ENCODE measurements around the gene COQ8A.
A peak's percentile ranks its signal among the peaks of the same experiment; 100 is the strongest.
"Not testable (repeated sequence)": the region's sequence is repeated elsewhere in the genome, so short reads cannot be mapped to it uniquely, and the experiment has no call there.

COQ8A gene

DNA sequence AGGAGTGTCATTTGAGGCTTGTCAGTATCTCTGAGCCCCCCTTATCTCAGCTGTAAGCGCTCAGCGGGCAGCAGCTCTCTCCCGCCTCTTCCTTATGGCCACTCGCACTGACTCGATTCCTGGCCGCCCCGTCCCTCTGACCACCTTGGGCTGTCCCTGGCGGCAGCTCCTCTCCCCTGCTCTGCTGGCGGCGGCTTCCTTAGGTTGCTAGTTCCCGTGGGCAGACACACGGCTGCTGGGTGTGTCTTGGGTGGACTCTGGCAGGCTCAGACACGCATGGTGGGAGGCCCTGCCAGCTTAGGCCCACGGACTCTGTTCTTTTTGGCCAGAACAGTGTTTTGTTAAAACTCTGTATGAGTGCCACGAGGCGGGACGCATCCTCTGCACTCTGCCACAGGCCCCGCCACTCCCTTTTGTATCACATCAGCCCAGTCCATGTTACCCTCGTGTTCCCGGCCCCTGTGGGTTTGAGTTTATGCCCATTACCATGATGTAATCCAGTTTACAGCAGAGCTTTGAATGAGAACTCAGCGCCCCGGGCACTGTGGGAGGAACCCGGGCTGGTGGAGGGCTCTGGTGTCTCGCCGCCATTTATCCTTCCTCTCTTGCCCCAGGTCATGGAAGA, 45.9 kb downstream of the COQ8A start:
- no peak for DNase-seq

- no peak for DNase-seq
These were observed 46.5 kb downstream of the COQ8A start for GRCh38 chr1:226986496-226987178.

DNA sequence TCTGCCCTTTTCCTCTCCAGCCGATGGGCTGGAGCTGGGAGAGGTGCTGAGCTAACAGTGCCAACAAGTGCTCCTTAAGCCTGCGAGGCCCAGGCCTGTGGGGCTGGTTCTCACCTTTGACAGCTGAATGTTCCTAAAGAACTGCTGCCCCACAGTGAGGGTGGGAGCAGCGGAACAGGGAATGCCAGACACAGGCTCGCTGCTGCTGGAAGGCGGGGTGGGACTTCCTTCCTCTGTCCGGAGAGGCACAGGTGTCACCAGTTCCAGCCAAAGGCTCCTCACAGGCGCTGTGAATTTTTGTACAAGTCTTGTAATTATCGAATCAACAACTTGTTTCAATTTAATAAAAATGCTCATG, 47.1 kb downstream of the COQ8A start:
- no peak for DNase-seq

DNA sequence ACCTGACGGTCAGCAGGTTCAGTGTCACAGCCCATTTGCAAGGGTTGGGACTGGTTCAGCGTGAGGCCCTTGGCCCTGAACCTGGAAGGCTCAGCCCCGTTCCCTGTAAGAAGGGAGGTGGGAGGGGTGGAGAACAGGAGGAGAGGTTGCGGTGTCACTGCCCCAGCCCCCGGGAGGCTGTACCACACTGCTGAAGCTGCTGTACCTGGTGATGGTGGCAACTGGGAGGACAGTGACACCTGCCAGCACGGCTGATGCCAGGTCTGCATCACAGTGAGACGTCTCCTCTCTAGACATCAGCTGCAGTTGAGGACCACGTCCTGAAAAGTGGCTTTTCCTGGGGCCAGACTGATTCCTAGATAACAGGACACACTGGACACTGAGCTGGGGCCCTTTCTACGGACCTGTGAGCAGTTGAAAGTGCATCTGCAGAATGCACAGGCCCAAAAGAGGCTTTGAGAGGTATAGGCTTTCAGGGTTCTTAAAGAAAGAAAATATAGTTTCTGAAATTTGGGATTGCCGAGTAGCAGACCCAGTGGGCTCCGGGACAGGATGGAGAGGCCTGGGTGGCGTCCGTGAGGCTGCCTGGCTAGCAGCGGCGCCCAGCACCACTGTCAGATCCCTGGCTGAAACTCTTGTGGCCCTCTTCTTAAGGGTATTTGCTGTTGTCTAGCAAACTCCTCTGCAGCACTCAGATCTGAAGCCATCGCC, 47.7 kb downstream of the COQ8A start:
- no peak for DNase-seq

DNA sequence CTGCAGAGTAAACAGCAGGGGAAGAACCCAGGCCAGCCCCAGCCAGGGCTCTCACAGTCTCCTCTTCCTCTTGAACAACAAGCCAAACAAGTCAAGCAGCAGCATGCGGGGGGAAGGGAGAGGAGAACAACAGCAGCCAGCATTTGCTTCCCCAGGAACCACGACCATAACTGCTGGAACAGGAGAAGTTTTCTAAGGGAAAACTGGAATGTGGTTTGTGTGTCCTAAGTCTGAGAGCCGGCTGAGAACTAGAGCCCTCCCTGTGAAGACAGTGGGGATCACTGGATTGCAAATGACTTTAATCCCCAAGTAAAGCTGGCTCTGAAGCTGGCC, 48.2 kb downstream of the COQ8A start:
- DNase-seq, result no peak

GRCh38 chr1:226989085-226989920, 49.2 kb downstream of the COQ8A start:
- peak in 2 of 3 donors; percentile 16 to 24 for DNase-seq

DNA sequence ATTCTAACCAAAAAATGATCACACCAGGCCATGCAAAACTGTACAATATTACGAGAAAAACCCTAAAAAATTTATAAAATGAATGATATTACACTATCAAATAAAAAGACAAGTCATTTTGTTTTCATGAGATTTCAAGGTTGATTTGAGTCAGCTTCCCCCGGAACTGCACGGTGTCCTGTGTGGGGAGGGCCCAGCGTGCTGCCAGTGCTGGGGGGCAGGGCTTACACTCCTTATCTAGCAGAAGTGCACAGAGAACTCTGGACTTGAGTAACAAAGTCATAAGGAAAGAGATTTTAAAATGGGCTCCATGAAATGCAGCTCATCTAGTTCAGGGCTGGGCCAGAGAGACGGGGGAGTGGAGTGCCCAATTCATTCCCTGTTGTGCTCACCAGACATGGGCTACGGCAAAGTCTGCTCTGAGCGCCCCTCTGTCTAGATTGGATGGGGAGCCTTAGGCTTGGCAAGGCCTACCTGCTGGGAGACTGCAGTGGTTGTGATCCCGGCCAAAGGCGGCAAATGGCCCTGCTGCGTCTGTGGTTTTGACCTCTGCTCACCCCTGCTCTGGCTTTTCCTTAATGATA, 50.1 kb downstream of the COQ8A start:
- peak; percentile 23 to 48 (median 29) for DNase-seq

DNA sequence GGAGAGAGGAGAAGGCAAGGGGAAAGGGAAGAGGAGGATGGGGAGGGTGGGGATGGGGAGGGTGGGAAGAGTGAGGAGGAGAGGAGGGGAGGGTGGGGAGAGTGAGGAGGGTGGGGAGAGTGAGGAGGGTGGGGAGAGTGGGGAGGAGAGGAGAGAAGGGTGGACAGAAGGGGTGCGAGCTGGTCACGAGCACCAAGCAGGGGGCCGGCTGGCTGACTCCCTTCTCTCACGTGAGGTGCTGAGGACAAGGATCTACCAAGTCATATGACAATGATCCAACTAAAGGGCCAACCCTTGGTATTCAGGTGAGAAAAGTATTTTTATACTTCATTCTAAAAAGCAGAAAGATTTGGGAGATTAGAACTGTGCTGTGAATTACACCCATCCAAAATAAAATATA, 51.8 kb downstream of the COQ8A start:
- DNase-seq, result no peak

DNA sequence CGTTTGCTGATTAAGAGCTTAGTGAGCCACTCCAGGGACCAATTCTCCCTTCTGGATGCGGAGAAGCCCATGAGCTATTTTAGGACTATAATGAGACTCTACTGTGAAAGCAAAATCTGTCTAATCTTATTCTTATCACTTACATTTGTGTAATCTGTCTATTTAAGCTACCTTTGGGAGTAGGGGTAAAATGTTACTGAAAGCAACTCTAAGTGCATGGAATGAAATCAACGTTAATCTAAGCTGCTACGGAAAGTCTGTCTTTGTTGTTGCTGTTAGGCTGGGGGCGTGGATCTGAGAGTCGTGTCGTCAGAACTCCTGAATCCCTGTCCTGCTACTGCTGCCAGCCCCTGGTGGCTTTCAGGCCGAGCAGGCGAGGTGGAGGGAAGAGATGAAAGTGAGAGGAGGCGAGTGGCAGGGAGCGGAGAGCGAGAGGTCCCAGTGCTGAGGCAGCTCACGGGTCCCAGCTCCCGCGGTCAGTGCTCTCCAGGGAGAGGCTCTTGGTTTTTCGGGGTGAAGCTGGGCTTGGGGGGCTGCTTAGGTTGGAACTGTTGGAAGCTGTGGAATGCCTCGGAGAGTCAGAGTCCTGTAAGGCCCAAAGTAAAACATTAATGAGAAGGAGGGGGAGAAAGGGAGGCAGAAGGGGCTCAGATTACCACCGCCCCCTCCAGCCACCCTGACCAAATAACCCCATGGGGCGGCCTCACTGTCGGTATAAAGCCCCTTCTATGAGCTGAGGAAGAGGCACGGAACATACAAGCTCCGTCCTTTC, 53.9 kb downstream of the COQ8A start:
- no peak for DNase-seq

DNA sequence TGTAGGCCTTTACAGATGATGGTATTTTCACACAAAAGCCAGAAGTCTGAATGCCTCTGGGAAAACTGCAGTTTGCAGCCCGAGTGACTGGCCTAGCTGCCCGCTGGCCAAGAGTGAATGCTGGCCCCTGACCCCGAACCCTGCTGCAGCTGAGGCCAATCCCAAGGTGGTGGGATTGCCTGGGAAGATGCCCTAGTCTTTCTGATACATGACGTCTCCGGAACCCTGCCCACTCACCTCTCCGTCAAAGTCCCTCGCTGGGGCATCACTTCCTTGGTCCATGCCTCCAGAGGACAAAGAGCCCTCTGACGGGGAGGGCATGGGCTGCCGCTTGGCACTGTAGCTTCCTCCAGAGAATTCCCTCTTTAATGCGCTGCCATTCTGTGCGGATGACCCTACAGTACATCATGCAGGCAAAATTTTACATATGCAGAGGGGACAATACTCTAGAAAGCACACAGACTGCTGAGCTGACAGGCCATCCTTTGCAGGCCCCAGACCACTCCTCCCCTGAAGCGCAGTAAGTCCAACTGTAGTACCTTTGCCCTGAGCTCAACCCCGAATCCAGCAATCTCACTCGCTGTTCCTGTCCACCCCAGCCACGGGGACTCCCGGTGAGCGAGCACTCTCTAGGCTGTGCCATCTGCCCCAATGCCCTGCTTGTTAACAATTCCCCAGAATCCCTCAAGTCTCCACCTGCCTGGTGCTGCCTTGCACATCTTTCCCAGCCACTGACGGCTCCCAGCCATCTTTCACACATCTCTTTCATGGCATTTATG, 54.7 kb downstream of the COQ8A start:
- no peak for DNase-seq

DNA sequence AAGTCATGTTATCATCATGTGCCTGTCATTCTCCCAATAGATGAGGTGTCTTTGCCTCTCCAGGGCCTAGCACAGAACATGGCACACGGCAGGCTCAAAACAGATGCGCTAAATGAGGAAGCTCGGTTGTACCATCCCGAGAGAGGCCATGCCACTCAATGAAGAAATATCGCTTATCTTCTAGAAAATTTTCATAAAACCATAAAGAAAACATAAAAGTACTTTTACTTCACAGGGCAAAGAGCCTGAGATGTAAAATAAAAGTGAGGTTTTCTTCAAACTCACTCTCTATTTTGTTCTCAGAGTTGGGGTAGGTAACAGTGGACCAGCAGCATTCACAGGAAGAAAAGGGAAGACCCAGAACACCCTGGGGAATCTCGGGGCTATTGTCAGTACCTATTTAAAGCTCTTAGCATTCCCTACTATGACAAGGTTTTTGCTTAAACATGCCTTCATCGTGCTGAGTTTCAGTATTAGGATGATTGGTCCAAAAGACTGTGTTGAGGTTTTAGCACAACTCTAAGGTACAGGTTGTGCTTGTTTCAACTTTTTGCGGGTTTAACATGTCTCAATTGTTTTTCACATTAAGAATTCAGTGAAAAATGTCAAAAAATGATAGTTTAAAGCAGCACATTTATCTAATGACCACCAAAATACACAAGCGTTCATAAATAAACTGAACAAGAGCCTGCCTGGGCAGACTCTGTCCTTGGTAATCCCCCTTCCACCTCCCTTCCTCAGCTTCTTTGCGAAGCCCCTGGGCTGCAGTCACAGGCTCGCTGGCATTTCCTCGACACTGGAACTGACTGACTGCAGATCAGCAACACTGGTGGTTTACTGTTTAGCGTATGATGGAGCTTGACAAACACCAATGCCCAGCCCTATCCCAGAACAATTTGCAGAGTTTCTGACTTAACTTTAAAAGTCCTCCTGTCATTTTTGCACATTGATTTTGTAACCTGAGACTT, 55.6 kb downstream of the COQ8A start:
- no peak for DNase-seq

GRCh38 chr1:226999579-226999978, 59.5 kb downstream of the COQ8A start:
- not testable (repeated sequence) for DNase-seq

- DNase-seq, result peak in 1 of 3 donors; percentile 7
These were observed 62.5 kb downstream of the COQ8A start for GRCh38 chr1:227002531-227003049.

DNA sequence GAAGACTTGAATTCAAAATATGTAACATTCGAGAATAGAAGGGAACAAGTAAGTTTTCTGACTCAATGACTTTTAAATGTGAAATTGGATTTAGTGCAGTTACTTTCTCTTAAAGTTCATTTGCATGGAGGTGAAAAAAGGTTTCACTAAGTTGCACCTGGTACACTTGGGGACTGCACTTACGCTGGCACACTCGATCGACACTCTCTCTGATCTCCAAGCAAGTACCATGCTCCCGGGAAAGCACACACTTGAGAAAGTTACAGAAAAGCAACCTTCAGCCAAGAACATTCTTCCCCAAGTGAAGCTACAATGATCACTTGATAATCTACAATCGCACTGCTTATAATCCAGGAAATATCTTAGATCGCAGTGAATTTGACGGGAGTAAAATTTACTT, 63.1 kb downstream of the COQ8A start:
- no peak for DNase-seq

GRCh38 chr1:227004796-227005195, 64.7 kb downstream of the COQ8A start:
- DNase-seq, result no peak

- DNase-seq, result no peak
These were observed 66.2 kb downstream of the COQ8A start for GRCh38 chr1:227006226-227006796.

DNA sequence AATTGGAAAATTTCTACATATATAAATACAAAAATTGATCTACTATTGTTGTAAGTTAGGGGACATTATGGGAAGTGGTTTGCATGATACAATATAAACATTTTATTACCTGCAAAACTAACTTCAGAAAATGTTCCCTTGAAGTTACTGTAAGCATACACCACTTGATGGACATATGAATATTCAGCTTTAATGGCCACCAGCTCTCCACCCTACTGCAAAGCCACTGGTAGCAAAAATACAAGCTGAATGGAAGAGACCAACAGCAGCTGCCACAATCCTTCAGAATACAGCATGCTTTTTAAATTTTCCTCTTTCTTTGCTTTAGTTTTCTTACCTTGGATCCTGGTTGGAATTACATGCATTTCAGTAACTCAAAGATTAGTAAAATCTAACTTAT, 69.8 kb downstream of the COQ8A start:
- no peak for DNase-seq

DNA sequence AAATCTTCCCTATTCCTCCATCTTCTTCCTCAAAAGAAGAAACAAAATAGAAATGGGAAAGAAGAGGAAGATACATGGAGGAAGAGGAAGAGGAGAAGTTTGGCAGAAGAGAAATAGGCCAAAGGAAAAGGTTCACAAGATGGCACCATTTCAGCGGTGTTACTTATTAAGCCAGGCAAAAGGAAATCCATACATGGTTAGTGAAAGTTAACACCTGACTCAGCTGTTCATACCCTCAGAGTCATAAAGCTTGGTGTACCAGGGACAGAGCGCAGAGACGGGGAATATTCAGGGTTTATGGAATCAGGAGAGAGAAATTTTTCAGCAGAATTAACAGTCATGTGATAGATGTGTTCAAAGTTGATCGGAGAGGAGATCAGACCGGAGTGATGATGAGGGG, 70.6 kb downstream of the COQ8A start:
- no peak for DNase-seq

DNA sequence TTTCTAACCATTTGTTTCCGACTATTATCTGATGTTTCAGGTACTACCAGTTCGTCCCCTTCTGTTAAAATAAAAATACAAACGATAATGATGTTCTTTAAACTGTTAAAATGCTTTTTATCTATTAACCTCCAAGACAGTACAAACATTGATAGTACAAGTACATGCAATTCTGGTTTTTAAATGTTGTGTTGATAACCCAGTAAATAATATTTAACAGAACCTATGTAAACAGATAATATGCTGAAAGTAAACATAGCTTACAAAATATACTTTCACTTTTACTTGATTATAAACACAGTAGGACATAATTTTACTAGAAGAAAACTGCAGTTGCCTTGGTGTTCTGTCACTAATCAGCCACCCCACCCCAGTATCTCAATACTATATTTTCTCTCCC, 76.9 kb downstream of the COQ8A start:
- no peak for DNase-seq

GRCh38 chr1:227032396-227032795, 92.3 kb downstream of the COQ8A start:
- DNase-seq, result no peak
